Type B pancreatic cell (in vitro differentiated cells): ENCODE results near the gene ITPKB. TPM values are rescaled to one million over a fixed set of nuclear protein-coding genes. Genes with fewer than 3 reads are reported as not detected.

Experiments used
- DNase-seq: peaks from one replicate; pipeline ENCODE4 v3.0.0; 2021; ENCODE audit warnings: mixed read lengths; ENCODE audit not compliant: unreplicated experiment; ENCODE audit errors: extremely low spot score
- H3K27ac Mint-ChIP-seq: 2 replicates; pipeline ENCODE4 v1.8.0; 2021; ENCODE audit warnings: mild to moderate bottlenecking, mixed read lengths
- H3K27me3 Mint-ChIP-seq: 2 replicates; pipeline ENCODE4 v1.8.0; 2021; ENCODE audit warnings: mixed read lengths
- H3K36me3 Mint-ChIP-seq: 2 replicates; pipeline ENCODE4 v1.8.0; 2021; ENCODE audit warnings: mixed read lengths
- H3K4me1 Mint-ChIP-seq: one replicate; pipeline ENCODE4 v1.8.0; 2021; ENCODE audit warnings: mixed read lengths; ENCODE audit not compliant: unreplicated experiment
- H3K4me3 Mint-ChIP-seq: 2 replicates; pipeline ENCODE4 v1.8.0; 2021; ENCODE audit warnings: mild to moderate bottlenecking, mixed read lengths
- H3K9me3 Mint-ChIP-seq: 2 replicates; pipeline ENCODE4 v1.8.0; 2021; ENCODE audit warnings: mixed read lengths
- CTCF ChIP-seq: fragments of 200-600 bp; sonication (generic); conservative IDR thresholded peaks from 2 replicates; pipeline ENCODE4 v1.5.0; 2021; ENCODE audit warnings: antibody characterized with exemption, mild to moderate bottlenecking
- total RNA-seq: library from RNA; stranded (reverse); gene quantifications from 2 replicates; pipeline ENCODE4 v1.2.1, GENCODE V29; 2021; ENCODE audit warnings: low replicate concordance

Gene ITPKB
- total RNA-seq, 1 donor from 2014 or later = 31.4 TPM

GRCh38 chr1:226629896-226630550 lies 109.1 kb downstream of the ITPKB start:
- no peaks in the 10 kb centered on the region for H3K9me3 Mint-ChIP-seq
- H3K36me3 Mint-ChIP-seq = peaks cover 4% of the 10 kb centered on the region
- DNase-seq = no peak
- peaks cover 20% of the 10 kb centered on the region for H3K4me1 Mint-ChIP-seq
- no peak for TF ChIP-seq CTCF
- H3K4me3 Mint-ChIP-seq = no peak overlapping the region
- H3K27me3 Mint-ChIP-seq = peaks cover 3% of the 10 kb centered on the region
- H3K27ac Mint-ChIP-seq = no peak overlapping the region

- Mint-ChIP-seq H3K4me1 (peaks cover 20% of the 10 kb centered on the region), H3K9me3 (no peaks in the 10 kb centered on the region), H3K27ac (no peak overlapping the region), H3K36me3 (peaks cover 2% of the 10 kb centered on the region), H3K27me3 (peaks cover 3% of the 10 kb centered on the region), H3K4me3 (no peak overlapping the region)
- DNase-seq = no peak
- TF ChIP-seq CTCF = no peak
Measured at GRCh38 chr1:226629210-226629895, 109.7 kb downstream of the ITPKB start.

- no peak for TF ChIP-seq CTCF
- H3K9me3 Mint-ChIP-seq = no peaks in the 10 kb centered on the region
- H3K27me3 Mint-ChIP-seq = peaks cover 3% of the 10 kb centered on the region
- H3K4me1 Mint-ChIP-seq = peaks cover 20% of the 10 kb centered on the region
- H3K27ac Mint-ChIP-seq = no peak overlapping the region
- no peak for DNase-seq
- H3K36me3 Mint-ChIP-seq = no peaks in the 10 kb centered on the region
- no peak overlapping the region for H3K4me3 Mint-ChIP-seq
Measured at GRCh38 chr1:226628612-226629155, 110.4 kb downstream of the ITPKB start.

GRCh38 chr1:226627924-226628611 lies 111.0 kb downstream of the ITPKB start:
- Mint-ChIP-seq H3K4me1 (peaks cover 20% of the 10 kb centered on the region), H3K27ac (no peak overlapping the region), H3K4me3 (no peak overlapping the region), H3K36me3 (no peaks in the 10 kb centered on the region), H3K9me3 (no peaks in the 10 kb centered on the region), H3K27me3 (peaks cover 3% of the 10 kb centered on the region)
- DNase-seq = no peak
- TF ChIP-seq CTCF = no peak

- DNase-seq = no peak
- peaks cover 3% of the 10 kb centered on the region for H3K27me3 Mint-ChIP-seq
- H3K36me3 Mint-ChIP-seq = no peaks in the 10 kb centered on the region
- no peak overlapping the region for H3K27ac Mint-ChIP-seq
- H3K9me3 Mint-ChIP-seq = no peaks in the 10 kb centered on the region
- no peak overlapping the region for H3K4me3 Mint-ChIP-seq
- no peak for TF ChIP-seq CTCF
- H3K4me1 Mint-ChIP-seq = peaks cover 20% of the 10 kb centered on the region
Measured at GRCh38 chr1:226627050-226627755, 111.9 kb downstream of the ITPKB start.
